SU-DHL-6 (cell line): ENCODE results near the gene CDK6.

Experiments
- CTCF ChIP-seq: fragments of 200-600 bp; sonication (generic); IDR thresholded peaks from one replicate; pipeline ENCODE4 v1.5.1; 2017; ENCODE audit warnings: antibody characterized with exemption, mild to moderate bottlenecking, low read length, moderate library complexity; ENCODE audit not compliant: insufficient read depth, poor library complexity, severe bottlenecking
- EZH2phosphoT487 ChIP-seq: fragments of 200-600 bp; sonication (generic), shearing (Covaris generic); conservative IDR thresholded peaks from 2 replicates; pipeline ENCODE4 v1.6.1; 2018; ENCODE audit warnings: mild to moderate bottlenecking, antibody characterized with exemption, low read length, moderate library complexity, mixed read lengths

- TF ChIP-seq CTCF (no peak), EZH2phosphoT487 (no peak)
Measured at GRCh38 chr7:92671505-92672169, 164.7 kb downstream of the CDK6 start.
